Karpas-422 (cell line): ENCODE results near the gene RCBTB2. TPM values are rescaled to one million over a fixed set of nuclear protein-coding genes. Genes with fewer than 3 reads are reported as not detected.

Source experiments
- DNase-seq: peaks from one replicate; pipeline ENCODE4 v3.0.0-alpha.2; 2015
- H2AFZ ChIP-seq: fragments of 200-600 bp; sonication (generic); 2 replicates; pipeline ENCODE4 v1.6.1; 2014; ENCODE audit warnings: antibody characterized with exemption, low read length, mixed read lengths
- H3K27ac ChIP-seq: fragments of 200-600 bp; sonication (generic); 2 replicates; pipeline ENCODE4 v1.5.1; 2014; ENCODE audit warnings: mild to moderate bottlenecking, low read length, moderate library complexity
- H3K27me3 ChIP-seq: fragments of 200-600 bp; sonication (generic); 2 replicates; pipeline ENCODE4 v1.6.1; 2014; ENCODE audit warnings: low read length, mixed read lengths
- H3K36me3 ChIP-seq: fragments of 200-600 bp; sonication (generic); 2 replicates; pipeline ENCODE4 v1.6.1; 2014; ENCODE audit warnings: low read length, mixed read lengths; ENCODE audit not compliant: insufficient read depth
- H3K4me1 ChIP-seq: fragments of 200-600 bp; sonication (generic); 2 replicates; pipeline ENCODE4 v1.6.1; 2014; ENCODE audit warnings: mild to moderate bottlenecking, low read length, mixed read lengths
- H3K4me2 ChIP-seq: fragments of 200-600 bp; sonication (generic); 2 replicates; pipeline ENCODE4 v1.6.1; 2014; ENCODE audit warnings: low read length, low read depth, mild to moderate bottlenecking; ENCODE audit not compliant: poor library complexity, severe bottlenecking
- H3K4me3 ChIP-seq: fragments of 200-600 bp; sonication (generic); 2 replicates; pipeline ENCODE4 v1.5.1; 2014; ENCODE audit warnings: mild to moderate bottlenecking, antibody characterized with exemption, low read length, mixed read lengths
- H3K79me2 ChIP-seq: fragments of 200-600 bp; sonication (generic); 2 replicates; pipeline ENCODE4 v1.6.1; 2014; ENCODE audit warnings: mild to moderate bottlenecking, low read length, mixed read lengths
- H3K9ac ChIP-seq: fragments of 200-600 bp; sonication (generic); 2 replicates; pipeline ENCODE4 v1.6.0; 2014; ENCODE audit warnings: low read length
- H3K9me2 ChIP-seq: fragments of 200-600 bp; sonication (generic), shearing (Covaris generic); replicated peaks from 2 replicates; pipeline ENCODE4 v1.6.0; 2014; ENCODE audit warnings: mild to moderate bottlenecking, low read length, moderate library complexity; ENCODE audit not compliant: insufficient read depth
- H3K9me3 ChIP-seq: fragments of 300-700, 200-600 bp; sonication (generic); 2 replicates; pipeline ENCODE4 v1.6.1; 2014; ENCODE audit warnings: low read length, mixed read lengths
- H4K20me1 ChIP-seq: fragments of 200-600 bp; sonication (generic); 2 replicates; pipeline ENCODE4 v1.6.1; 2014; ENCODE audit warnings: mild to moderate bottlenecking, antibody characterized with exemption, low read length, low read depth; ENCODE audit not compliant: insufficient read depth
- total RNA-seq: library from RNA; depleted of rRNA; stranded (reverse); fragments of >200 nt; shearing (Covaris generic); gene quantifications from 2 replicates; pipeline ENCODE4 v1.2.3, GENCODE V29; 2014; ENCODE audit warnings: low replicate concordance

RCBTB2 gene
- total RNA-seq, 1 experiment from 2014 or later, result 25.6 TPM

- H3K27ac ChIP-seq, result no peak overlapping the region
- H3K9me2 ChIP-seq, result no peaks in the 10 kb centered on the region
- no peaks in the 10 kb centered on the region for H3K36me3 ChIP-seq
- H3K9me3 ChIP-seq, result no peaks in the 10 kb centered on the region
- peaks cover 49% of the 10 kb centered on the region for H3K4me1 ChIP-seq
- DNase-seq, result peak; percentile 39
- peak overlapping the region; percentile 17; the same call in 1 of the 2 replicates for H2AFZ ChIP-seq
- H3K27me3 ChIP-seq, result no peaks in the 10 kb centered on the region
- no peaks in the 10 kb centered on the region for H4K20me1 ChIP-seq
- H3K4me2 ChIP-seq, result peak overlapping the region; percentile 29
- H3K4me3 ChIP-seq, result no peak overlapping the region
- no peaks in the 10 kb centered on the region for H3K79me2 ChIP-seq
- no peak overlapping the region for H3K9ac ChIP-seq
These were observed 22.2 kb downstream of the RCBTB2 start for GRCh38 chr13:48510698-48511097.

- Histone ChIP-seq H3K79me2 (no peaks in the 10 kb centered on the region), H4K20me1 (no peaks in the 10 kb centered on the region), H3K9ac (no peak overlapping the region), H3K36me3 (no peaks in the 10 kb centered on the region), H3K27ac (no peak overlapping the region), H3K4me2 (no peak overlapping the region), H3K9me3 (no peaks in the 10 kb centered on the region), H3K4me1 (peaks cover 50% of the 10 kb centered on the region), H3K4me3 (no peak overlapping the region), H2AFZ (no peak overlapping the region), H3K27me3 (no peaks in the 10 kb centered on the region), H3K9me2 (no peaks in the 10 kb centered on the region)
- no peak for DNase-seq
These were observed 24.9 kb downstream of the RCBTB2 start for GRCh38 chr13:48508011-48508410.

- H3K9ac ChIP-seq, result no peak overlapping the region
- no peaks in the 10 kb centered on the region for H4K20me1 ChIP-seq
- no peak for DNase-seq
- H3K4me2 ChIP-seq, result no peak overlapping the region
- no peaks in the 10 kb centered on the region for H3K36me3 ChIP-seq
- H3K9me2 ChIP-seq, result no peaks in the 10 kb centered on the region
- peaks cover 43% of the 10 kb centered on the region for H3K4me1 ChIP-seq
- H3K9me3 ChIP-seq, result no peaks in the 10 kb centered on the region
- H3K27ac ChIP-seq, result peak overlapping the region; percentile 78; the same call in 1 of the 2 replicates
- H3K27me3 ChIP-seq, result no peaks in the 10 kb centered on the region
- no peak overlapping the region for H2AFZ ChIP-seq
- no peaks in the 10 kb centered on the region for H3K79me2 ChIP-seq
- H3K4me3 ChIP-seq, result no peak overlapping the region
These were observed 25.9 kb downstream of the RCBTB2 start for GRCh38 chr13:48507021-48507420.

GRCh38 chr13:48506092-48506701 is 26.7 kb downstream of the RCBTB2 start:
- H3K9me3 ChIP-seq, result no peaks in the 10 kb centered on the region
- no peak overlapping the region for H3K4me3 ChIP-seq
- no peaks in the 10 kb centered on the region for H3K27me3 ChIP-seq
- H3K27ac ChIP-seq, result peak overlapping the region; percentile 78
- DNase-seq, result no peak
- no peaks in the 10 kb centered on the region for H3K79me2 ChIP-seq
- H4K20me1 ChIP-seq, result no peaks in the 10 kb centered on the region
- no peaks in the 10 kb centered on the region for H3K36me3 ChIP-seq
- peak overlapping the region; percentile 50 for H3K9ac ChIP-seq
- H3K4me2 ChIP-seq, result peak overlapping the region; percentile 24
- no peaks in the 10 kb centered on the region for H3K9me2 ChIP-seq
- peak overlapping the region; percentile 22; the same call in 1 of the 2 replicates for H2AFZ ChIP-seq
- peaks cover 48% of the 10 kb centered on the region for H3K4me1 ChIP-seq

GRCh38 chr13:48505597-48506091 is 27.2 kb downstream of the RCBTB2 start:
- H3K9me3 ChIP-seq, result no peaks in the 10 kb centered on the region
- peaks cover 52% of the 10 kb centered on the region for H3K4me1 ChIP-seq
- no peaks in the 10 kb centered on the region for H3K27me3 ChIP-seq
- peak overlapping the region; percentile 24 for H3K4me2 ChIP-seq
- H3K79me2 ChIP-seq, result no peaks in the 10 kb centered on the region
- H3K4me3 ChIP-seq, result no peak overlapping the region
- H3K9ac ChIP-seq, result peak overlapping the region; percentile 50
- H2AFZ ChIP-seq, result peak overlapping the region; percentile 22
- H3K36me3 ChIP-seq, result no peaks in the 10 kb centered on the region
- H4K20me1 ChIP-seq, result no peaks in the 10 kb centered on the region
- H3K9me2 ChIP-seq, result no peaks in the 10 kb centered on the region
- H3K27ac ChIP-seq, result peak overlapping the region; percentile 78
- DNase-seq, result peak; percentile 73

- Histone ChIP-seq H3K4me1 (peaks cover 50% of the 10 kb centered on the region), H3K79me2 (no peaks in the 10 kb centered on the region), H2AFZ (peak overlapping the region; percentile 22; the same call in 1 of the 2 replicates), H3K36me3 (no peaks in the 10 kb centered on the region), H4K20me1 (no peaks in the 10 kb centered on the region), H3K9me2 (no peaks in the 10 kb centered on the region), H3K4me2 (peak overlapping the region; percentile 24), H3K27me3 (no peaks in the 10 kb centered on the region), H3K9ac (peak overlapping the region; percentile 50; the same call in 1 of the 2 replicates), H3K9me3 (no peaks in the 10 kb centered on the region), H3K4me3 (no peak overlapping the region), H3K27ac (peak overlapping the region; percentile 78)
- peak; percentile 44 for DNase-seq
These were observed 27.9 kb downstream of the RCBTB2 start for GRCh38 chr13:48505012-48505411.

GRCh38 chr13:48504606-48505005 is 28.3 kb downstream of the RCBTB2 start:
- H3K36me3 ChIP-seq, result no peaks in the 10 kb centered on the region
- no peaks in the 10 kb centered on the region for H4K20me1 ChIP-seq
- H3K9me3 ChIP-seq, result no peaks in the 10 kb centered on the region
- peak overlapping the region; percentile 78; the same call in 1 of the 2 replicates for H3K27ac ChIP-seq
- H3K9ac ChIP-seq, result no peak overlapping the region
- H3K27me3 ChIP-seq, result no peaks in the 10 kb centered on the region
- H2AFZ ChIP-seq, result no peak overlapping the region
- no peak overlapping the region for H3K4me2 ChIP-seq
- peak; percentile 42 for DNase-seq
- H3K4me3 ChIP-seq, result no peak overlapping the region
- no peaks in the 10 kb centered on the region for H3K79me2 ChIP-seq
- peaks cover 48% of the 10 kb centered on the region for H3K4me1 ChIP-seq
- H3K9me2 ChIP-seq, result no peaks in the 10 kb centered on the region

GRCh38 chr13:48502601-48503319 is 30.1 kb downstream of the RCBTB2 start:
- Histone ChIP-seq H3K9me2 (no peaks in the 10 kb centered on the region), H3K4me2 (no peak overlapping the region), H3K27me3 (no peaks in the 10 kb centered on the region), H3K36me3 (no peaks in the 10 kb centered on the region), H3K27ac (0 out of 2 replicates have a peak overlapping the region, but pooled peaks have one; percentile 28), H4K20me1 (no peaks in the 10 kb centered on the region), H3K9me3 (no peaks in the 10 kb centered on the region), H3K4me1 (peaks cover 55% of the 10 kb centered on the region), H3K79me2 (no peaks in the 10 kb centered on the region), H3K4me3 (no peak overlapping the region), H2AFZ (no peak overlapping the region), H3K9ac (no peak overlapping the region)
- no peak for DNase-seq
